Esophagus muscularis mucosa (tissue), 4 donors: Measurements from ENCODE around the gene ANKRD34C. TPM values are rescaled to one million over a fixed set of nuclear protein-coding genes. Genes with fewer than 3 reads are reported as not detected.
A peak's percentile ranks its signal among the peaks of the same experiment; 100 is the strongest.

Experiments used
- DNase-seq: peaks from one replicate; pipeline ENCODE4 v3.0.0-alpha.2; 2017; ENCODE audit errors: extremely low spot score
- H3K27ac ChIP-seq, 4 donors: fragments of 200-600 bp; sonication (generic); replicated peaks in 1 of 4; 1 replicate in 3 of 4; 2 replicates in 1 of 4; pipeline ENCODE4 v1.5.1; 2016 to 2019; ENCODE audit warnings: mild to moderate bottlenecking in 1 of 4
- H3K27me3 ChIP-seq, 4 donors: fragments of 200-600 bp; sonication (generic); one replicate each; pipeline versions ENCODE4 v1.5.1 to v1.6.0; 2016 to 2019
- H3K36me3 ChIP-seq, 4 donors: fragments of 200-600 bp; sonication (generic); one replicate each; pipeline ENCODE4 v1.5.1; 2016 to 2019
- H3K4me1 ChIP-seq, 4 donors: fragments of 200-600 bp; sonication (generic); one replicate each; pipeline ENCODE4 v1.5.1; 2016 to 2019
- H3K4me3 ChIP-seq, 4 donors: fragments of 200-600 bp; sonication (generic); 1 replicate in 2 of 4; 2 replicates in 2 of 4; pipeline ENCODE4 v1.5.1; 2016 to 2019; ENCODE audit warnings: mild to moderate bottlenecking in 4 of 4, moderate library complexity in 1 of 4
- H3K9me3 ChIP-seq, 4 donors: fragments of 200-600 bp; sonication (generic); 1 replicate in 3 of 4; 2 replicates in 1 of 4; pipeline ENCODE4 v1.5.1; 2016 to 2019
- CTCF ChIP-seq, 3 experiments: fragments of 200-600 bp in 2 of 3; fragments of 450-650 bp in 1 of 3; sonication (generic) in 2 of 3; IDR thresholded peaks; one replicate each; pipeline ENCODE4 v1.5.1; 2017 to 2019; ENCODE audit warnings: antibody characterized with exemption in 3 of 3, mild to moderate bottlenecking in 2 of 3, moderate library complexity in 1 of 3
- EP300 ChIP-seq: sonication (generic); formaldehyde crosslinking; IDR thresholded peaks from one replicate; pipeline ENCODE4 v1.6.1; 2017; ENCODE audit warnings: antibody characterized with exemption
- POLR2A ChIP-seq: fragments of 450-650 bp; IDR thresholded peaks from one replicate; pipeline ENCODE4 v1.6.1; 2017; ENCODE audit warnings: antibody characterized with exemption, moderate library complexity, mild to moderate bottlenecking, low read depth
- POLR2AphosphoS5 ChIP-seq, 2 donors: sonication (generic); formaldehyde crosslinking; IDR thresholded peaks; one replicate each; pipeline ENCODE4 v1.6.1; 2017; ENCODE audit warnings: antibody characterized with exemption in 2 of 2
- WGBS: methylation state at CpG from one replicate; pipeline ENCODE4 v1.1.5; 2018; 5-methylcytosine and 5-hydroxymethylcytosine counted together
- intact Hi-C: fragments of 100-400 bp; cut with DNase I; formaldehyde crosslinking; loops from one replicate; pipeline ENCODE4 v1.15.1; 2023
- total RNA-seq, 4 donors: library from RNA; depleted of rRNA; stranded (reverse); fragments of >200 nt; gene quantifications; one replicate each; pipeline versions ENCODE4 v1.1.0 to v1.2.1, GENCODE V29; 2016

The ANKRD34C gene
- total RNA-seq, 4 donors from 2014 or later: not detected

- no peak for TF ChIP-seq CTCF (IDR thresholded peaks at IDR 0.05)
- no peak for TF ChIP-seq POLR2A
- TF ChIP-seq POLR2AphosphoS5 (IDR thresholded peaks at IDR 0.05): no peak
- TF ChIP-seq EP300: no peak
- 79% methylated on average over 2 of the region's 2 CpGs for WGBS
- no peak for DNase-seq
- Histone ChIP-seq H3K27me3 (peaks cover 0 to 7% (median 0%) of the 10 kb centered on the region in 4 donors), H3K36me3 (no peaks in the 10 kb centered on the region), H3K27ac (no peak overlapping the region), H3K4me1 (no peaks in the 10 kb centered on the region), H3K4me3 (no peak overlapping the region), H3K9me3 (no peaks in the 10 kb centered on the region)
- intact Hi-C loops: no loop called here
Measured at GRCh38 chr15:79248183-79248582, 34.3 kb upstream of the ANKRD34C start.

DNA sequence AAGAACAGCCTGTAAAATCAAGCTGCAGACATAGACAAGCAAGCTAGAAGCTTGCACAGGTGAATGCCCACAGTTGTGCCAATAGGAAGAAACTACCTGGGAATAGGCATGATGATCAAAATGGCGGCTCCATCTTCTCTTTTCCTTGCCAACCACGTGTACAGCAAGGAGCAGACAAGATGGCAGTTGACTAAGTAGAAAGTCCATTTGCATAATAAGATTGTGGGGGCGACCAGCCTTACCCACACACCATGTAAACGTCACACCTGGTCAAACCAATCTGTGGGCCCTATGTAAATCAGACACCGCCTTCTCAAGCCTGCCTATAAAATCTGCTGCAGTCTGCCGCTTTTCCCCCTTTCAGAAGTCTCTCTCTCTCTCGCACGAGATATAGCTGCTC, 25.1 kb upstream of the ANKRD34C start:
- H3K27me3 ChIP-seq: peaks cover 0 to 18% (median 0%) of the 10 kb centered on the region in 4 donors
- no peak overlapping the region for H3K27ac ChIP-seq
- no peak overlapping the region for H3K4me3 ChIP-seq
- DNase-seq: peak; percentile 64
- WGBS: 67% methylated on average over 8 of the region's 8 CpGs
- H3K36me3 ChIP-seq: no peaks in the 10 kb centered on the region
- intact Hi-C loops: no loop called here
- TF ChIP-seq EP300 (no peak), CTCF (IDR thresholded peaks at IDR 0.05) (no peak), POLR2A (no peak), POLR2AphosphoS5 (IDR thresholded peaks at IDR 0.05) (no peak)
- H3K9me3 ChIP-seq: no peaks in the 10 kb centered on the region
- no peaks in the 10 kb centered on the region for H3K4me1 ChIP-seq

GRCh38 chr15:79261836-79262235, 20.7 kb upstream of the ANKRD34C start:
- WGBS: 93% methylated on average over 1 of the region's 1 CpG
- DNase-seq: no peak
- intact Hi-C loops: no loop called here
- Histone ChIP-seq H3K36me3 (no peaks in the 10 kb centered on the region), H3K4me3 (no peak overlapping the region), H3K27me3 (peaks cover 0 to 10% (median 0%) of the 10 kb centered on the region in 4 donors), H3K9me3 (no peaks in the 10 kb centered on the region), H3K27ac (no peak overlapping the region), H3K4me1 (no peaks in the 10 kb centered on the region)
- TF ChIP-seq POLR2AphosphoS5 (IDR thresholded peaks at IDR 0.05): no peak
- no peak for TF ChIP-seq CTCF (IDR thresholded peaks at IDR 0.05)
- TF ChIP-seq EP300: no peak
- no peak for TF ChIP-seq POLR2A

- H3K27ac ChIP-seq: no peak overlapping the region
- TF ChIP-seq POLR2A: no peak
- WGBS: 84% methylated on average over 4 of the region's 4 CpGs
- intact Hi-C loops: no loop called here
- no peaks in the 10 kb centered on the region for H3K36me3 ChIP-seq
- DNase-seq: peak; percentile 19
- no peaks in the 10 kb centered on the region for H3K4me1 ChIP-seq
- no peaks in the 10 kb centered on the region for H3K9me3 ChIP-seq
- no peak overlapping the region for H3K4me3 ChIP-seq
- peaks cover 0 to 26% (median 0%) of the 10 kb centered on the region in 4 donors for H3K27me3 ChIP-seq
Measured at GRCh38 chr15:79265167-79265566, 17.4 kb upstream of the ANKRD34C start.

- intact Hi-C loops: no loop called here
- WGBS: 58% methylated on average over 3 of the region's 3 CpGs
- H3K4me1 ChIP-seq: no peaks in the 10 kb centered on the region
- H3K36me3 ChIP-seq: no peaks in the 10 kb centered on the region
- no peak overlapping the region for H3K27ac ChIP-seq
- peaks cover 0 to 19% (median 0%) of the 10 kb centered on the region in 4 donors for H3K27me3 ChIP-seq
- TF ChIP-seq EP300 (no peak), POLR2A (no peak), POLR2AphosphoS5 (IDR thresholded peaks at IDR 0.05) (no peak), CTCF (IDR thresholded peaks at IDR 0.05) (no peak)
- no peak for DNase-seq
- H3K9me3 ChIP-seq: no peaks in the 10 kb centered on the region
- no peak overlapping the region for H3K4me3 ChIP-seq
Measured at GRCh38 chr15:79265987-79266579, 16.4 kb upstream of the ANKRD34C start.
